IMR-90 (cell line): ENCODE results near the gene GSTP1.
"Not testable (repeated sequence)": the region's sequence is repeated elsewhere in the genome, so short reads cannot be mapped to it uniquely, and the experiment has no call there.

ENCODE experiments used
- BHLHE40 ChIP-seq: fragments of 150-350 bp; IDR thresholded peaks from 2 replicates; pipeline ENCODE4 v1.6.1; 2016; ENCODE audit warnings: mild to moderate bottlenecking, low read depth, low read length
- CEBPB ChIP-seq: IDR thresholded peaks from 2 replicates; pipeline ENCODE4 v1.6.1; 2012; ENCODE audit warnings: low read depth, low read length, improper control_type of control experiment
- CHD1 ChIP-seq: IDR thresholded peaks from 2 replicates; pipeline ENCODE4 v1.6.1; 2012; ENCODE audit warnings: low read depth, low read length, improper control_type of control experiment
- FOS ChIP-seq: fragments of 150-350 bp; IDR thresholded peaks from 2 replicates; pipeline ENCODE4 v1.6.1; 2016; ENCODE audit warnings: low read depth, low read length
- NFE2L2 ChIP-seq: fragments of 150-350 bp; IDR thresholded peaks from 2 replicates; pipeline ENCODE4 v1.6.1; 2016; ENCODE audit warnings: low read depth, mild to moderate bottlenecking, low read length
- POLR2A ChIP-seq: IDR thresholded peaks from 2 replicates; pipeline ENCODE4 v1.6.1; 2012; ENCODE audit warnings: mild to moderate bottlenecking, low read depth, low read length
- RAD21 ChIP-seq: IDR thresholded peaks from 2 replicates; pipeline ENCODE4 v1.6.1; 2012; ENCODE audit warnings: low read length, improper control_type of control experiment
- RFX5 ChIP-seq: IDR thresholded peaks from 2 replicates; pipeline ENCODE4 v1.8.0; 2012; ENCODE audit warnings: low read depth, mild to moderate bottlenecking, low read length, moderate library complexity
- SMC3 ChIP-seq: fragments of 150-350 bp; IDR thresholded peaks from 2 replicates; pipeline ENCODE4 v1.6.1; 2016; ENCODE audit warnings: low read depth, mild to moderate bottlenecking, antibody characterized with exemption, low read length, moderate library complexity
- TF ChIP-seq, protein P1 (sequence below): conservative IDR thresholded peaks from 2 replicates; pipeline ENCODE4 v1.5.1; 2012; ENCODE audit warnings: mild to moderate bottlenecking, low read depth, low read length, improper control_type of control experiment
- TF ChIP-seq, protein P2 (sequence below): fragments of 150-350 bp; IDR thresholded peaks from 2 replicates; pipeline ENCODE4 v1.6.1; 2017; ENCODE audit warnings: mild to moderate bottlenecking, antibody characterized with exemption, low read length, low read depth

DNA sequence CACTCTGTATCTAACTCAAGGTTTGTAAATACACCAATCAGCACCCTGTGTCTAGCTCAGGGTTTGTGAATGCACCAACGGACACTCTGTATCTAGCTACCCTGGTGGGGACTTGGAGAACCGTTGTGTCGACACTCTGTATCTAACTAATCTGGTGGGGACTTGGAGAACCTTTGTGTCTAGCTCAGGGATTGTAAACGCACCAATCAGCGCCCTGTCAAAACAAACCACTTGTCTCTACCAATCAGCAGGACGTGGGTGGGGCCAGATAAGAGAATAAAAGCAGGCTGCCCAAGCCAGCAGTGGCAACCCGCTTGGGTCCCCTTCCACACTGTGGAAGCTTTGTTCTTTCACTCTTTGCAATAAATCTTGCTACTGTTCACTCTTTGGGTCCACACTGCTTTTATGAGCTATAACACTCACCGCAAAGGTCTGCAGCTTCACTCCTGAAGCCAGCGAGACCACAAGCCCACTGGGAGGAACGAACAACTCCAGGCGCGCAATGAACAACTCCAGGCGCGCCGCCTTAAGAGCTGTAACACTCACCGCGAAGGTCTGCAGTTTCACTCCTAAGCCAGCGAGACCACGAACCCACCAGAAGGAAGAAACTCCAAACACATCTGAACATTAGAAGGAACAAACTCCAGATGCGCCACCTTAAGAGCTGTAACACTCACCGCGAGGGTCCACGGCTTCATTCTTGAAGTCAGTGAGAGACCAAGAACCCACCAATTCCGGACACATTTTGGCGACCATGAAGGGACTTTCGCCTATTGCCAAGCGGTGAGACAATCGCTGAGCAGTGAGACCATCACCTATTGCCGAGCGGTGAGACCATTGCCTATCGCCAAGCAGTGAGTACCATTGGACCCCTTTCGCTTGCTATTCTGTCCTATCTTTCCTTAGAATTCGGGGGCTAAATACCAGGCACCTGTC is 36.3 kb downstream of the GSTP1 start:
- TF ChIP-seq SMC3, POLR2A, RAD21, BHLHE40, CEBPB, CHD1, NFE2L2, RFX5, FOS: not testable (repeated sequence)
- TF ChIP-seq, protein P1, sequence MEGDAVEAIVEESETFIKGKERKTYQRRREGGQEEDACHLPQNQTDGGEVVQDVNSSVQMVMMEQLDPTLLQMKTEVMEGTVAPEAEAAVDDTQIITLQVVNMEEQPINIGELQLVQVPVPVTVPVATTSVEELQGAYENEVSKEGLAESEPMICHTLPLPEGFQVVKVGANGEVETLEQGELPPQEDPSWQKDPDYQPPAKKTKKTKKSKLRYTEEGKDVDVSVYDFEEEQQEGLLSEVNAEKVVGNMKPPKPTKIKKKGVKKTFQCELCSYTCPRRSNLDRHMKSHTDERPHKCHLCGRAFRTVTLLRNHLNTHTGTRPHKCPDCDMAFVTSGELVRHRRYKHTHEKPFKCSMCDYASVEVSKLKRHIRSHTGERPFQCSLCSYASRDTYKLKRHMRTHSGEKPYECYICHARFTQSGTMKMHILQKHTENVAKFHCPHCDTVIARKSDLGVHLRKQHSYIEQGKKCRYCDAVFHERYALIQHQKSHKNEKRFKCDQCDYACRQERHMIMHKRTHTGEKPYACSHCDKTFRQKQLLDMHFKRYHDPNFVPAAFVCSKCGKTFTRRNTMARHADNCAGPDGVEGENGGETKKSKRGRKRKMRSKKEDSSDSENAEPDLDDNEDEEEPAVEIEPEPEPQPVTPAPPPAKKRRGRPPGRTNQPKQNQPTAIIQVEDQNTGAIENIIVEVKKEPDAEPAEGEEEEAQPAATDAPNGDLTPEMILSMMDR = not testable (repeated sequence)
- TF ChIP-seq, protein P2, sequence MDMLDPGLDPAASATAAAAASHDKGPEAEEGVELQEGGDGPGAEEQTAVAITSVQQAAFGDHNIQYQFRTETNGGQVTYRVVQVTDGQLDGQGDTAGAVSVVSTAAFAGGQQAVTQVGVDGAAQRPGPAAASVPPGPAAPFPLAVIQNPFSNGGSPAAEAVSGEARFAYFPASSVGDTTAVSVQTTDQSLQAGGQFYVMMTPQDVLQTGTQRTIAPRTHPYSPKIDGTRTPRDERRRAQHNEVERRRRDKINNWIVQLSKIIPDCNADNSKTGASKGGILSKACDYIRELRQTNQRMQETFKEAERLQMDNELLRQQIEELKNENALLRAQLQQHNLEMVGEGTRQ = not testable (repeated sequence)
